SU-DHL-6 (cell line): ENCODE results near the gene MACC1.

ENCODE experiments used
- H2AFZ ChIP-seq: fragments of 200-600 bp; sonication (generic); 2 replicates; pipeline ENCODE4 v1.6.1; 2014; ENCODE audit warnings: low read depth, mild to moderate bottlenecking, moderate library complexity, mixed read lengths, antibody characterized with exemption, low read length; ENCODE audit not compliant: severe bottlenecking
- H3F3A ChIP-seq: fragments of 200-600 bp; shearing (Covaris generic); 2 replicates; pipeline ENCODE4 v1.6.0; 2016; ENCODE audit warnings: antibody characterized with exemption, mild to moderate bottlenecking; ENCODE audit not compliant: insufficient read depth
- H3K27ac ChIP-seq: fragments of 200-600 bp; sonication (generic); 2 replicates; pipeline ENCODE4 v1.5.1; 2016; ENCODE audit warnings: low read depth, mild to moderate bottlenecking, low read length, moderate library complexity, mixed read lengths
- H3K27me3 ChIP-seq: fragments of 200-600 bp; sonication (generic), shearing (Covaris generic); 2 replicates; pipeline ENCODE4 v1.6.0; 2014; ENCODE audit warnings: mild to moderate bottlenecking, low read length
- H3K36me3 ChIP-seq: fragments of 200-600 bp; sonication (generic); 2 replicates; pipeline ENCODE4 v1.6.1; 2014; ENCODE audit warnings: mild to moderate bottlenecking, low read length, mixed read lengths
- H3K4me2 ChIP-seq: fragments of 300-600, 200-600 bp; shearing (Covaris generic), sonication (generic); 2 replicates; pipeline ENCODE4 v1.6.0; 2014; ENCODE audit warnings: low read length, low read depth, mild to moderate bottlenecking; ENCODE audit not compliant: poor library complexity, severe bottlenecking
- H3K4me3 ChIP-seq: fragments of 200-600 bp; sonication (generic); 2 replicates; pipeline ENCODE4 v1.5.1; 2014; ENCODE audit warnings: antibody characterized with exemption, low read length, mild to moderate bottlenecking, mixed read lengths; ENCODE audit not compliant: insufficient read depth, poor library complexity, severe bottlenecking
- H3K79me2 ChIP-seq: fragments of 200-600 bp; sonication (generic); 2 replicates; pipeline ENCODE4 v1.6.1; 2014; ENCODE audit warnings: mild to moderate bottlenecking, low read length, moderate library complexity; ENCODE audit not compliant: insufficient read depth
- H3K9ac ChIP-seq: fragments of 200-600 bp; sonication (generic); 2 replicates; pipeline ENCODE4 v1.7.0; 2014; ENCODE audit warnings: mild to moderate bottlenecking, low read length
- H3K9me2 ChIP-seq: fragments of 200-600 bp; sonication (generic); replicated peaks from 2 replicates; pipeline ENCODE4 v1.6.1; 2014; ENCODE audit warnings: low read length; ENCODE audit not compliant: insufficient read depth
- H3K9me3 ChIP-seq: fragments of 200-600 bp; sonication (generic); 2 replicates; pipeline ENCODE4 v1.6.1; 2014; ENCODE audit warnings: low read length, mixed read lengths; ENCODE audit not compliant: insufficient read depth
- H4K20me1 ChIP-seq: fragments of 200-600 bp; sonication (generic); 2 replicates; pipeline ENCODE4 v1.6.1; 2014; ENCODE audit warnings: low read depth, mild to moderate bottlenecking, antibody characterized with exemption, low read length, moderate library complexity, mixed read lengths
- CTCF ChIP-seq: fragments of 200-600 bp; sonication (generic); IDR thresholded peaks from one replicate; pipeline ENCODE4 v1.5.1; 2017; ENCODE audit warnings: antibody characterized with exemption, mild to moderate bottlenecking, low read length, moderate library complexity; ENCODE audit not compliant: insufficient read depth, poor library complexity, severe bottlenecking
- EZH2phosphoT487 ChIP-seq: fragments of 200-600 bp; sonication (generic), shearing (Covaris generic); conservative IDR thresholded peaks from 2 replicates; pipeline ENCODE4 v1.6.1; 2018; ENCODE audit warnings: mild to moderate bottlenecking, antibody characterized with exemption, low read length, moderate library complexity, mixed read lengths

MACC1 gene

DNA sequence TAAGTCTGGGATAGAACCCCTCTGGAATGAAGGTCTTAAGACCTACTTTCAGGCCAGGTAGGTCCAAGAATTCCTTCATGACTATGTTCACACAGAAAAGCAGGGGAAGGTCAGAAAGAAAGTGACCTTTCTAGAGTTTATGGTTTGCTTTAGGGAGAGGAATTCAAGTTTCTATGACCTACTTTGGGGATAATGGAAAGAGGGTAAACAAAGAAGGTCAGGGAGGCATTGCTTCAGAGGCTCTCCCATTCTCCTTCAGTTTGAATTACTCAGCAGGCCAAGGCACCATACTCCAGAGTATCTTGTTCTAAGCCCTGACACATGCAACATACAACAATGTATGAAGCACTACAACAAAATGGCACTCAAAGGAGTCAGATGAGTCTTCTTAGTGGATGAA lies 11.5 kb upstream of the MACC1 start:
- Histone ChIP-seq H3K9me3 (no peaks in the 10 kb centered on the region), H3K36me3 (no peaks in the 10 kb centered on the region), H3K9ac (no peak overlapping the region), H3K4me2 (no peak overlapping the region), H3K79me2 (no peaks in the 10 kb centered on the region), H3K27ac (no peak overlapping the region), H4K20me1 (no peaks in the 10 kb centered on the region), H3K27me3 (no peaks in the 10 kb centered on the region), H2AFZ (no peak overlapping the region), H3F3A (no peaks in the 10 kb centered on the region), H3K4me3 (no peak overlapping the region), H3K9me2 (no peaks in the 10 kb centered on the region)
- no peak for TF ChIP-seq EZH2phosphoT487
- TF ChIP-seq CTCF, result no peak

DNA sequence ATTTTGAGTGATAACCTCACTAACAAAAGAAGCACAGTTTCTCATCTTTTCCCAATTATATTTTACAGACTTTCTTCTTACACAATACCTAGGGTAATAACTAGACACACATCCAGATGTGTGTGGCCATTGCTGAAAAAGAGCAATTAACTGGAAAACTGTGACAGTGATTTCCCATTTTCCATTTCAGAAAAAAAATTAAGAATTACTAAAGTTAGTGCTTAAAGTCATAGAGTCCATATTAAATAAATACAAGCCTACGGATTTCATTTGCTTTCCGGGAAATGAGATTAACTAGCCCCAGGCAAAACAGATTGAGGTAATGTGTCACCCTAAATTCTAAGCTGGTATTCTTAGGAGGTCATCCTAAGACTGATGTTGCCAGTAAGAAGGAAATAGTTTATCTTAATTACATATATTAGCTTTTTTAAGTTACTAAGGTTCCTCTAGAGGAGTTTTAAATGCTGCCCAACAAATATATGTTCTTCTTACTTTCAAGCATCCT lies 10.2 kb upstream of the MACC1 start:
- Histone ChIP-seq H3K79me2 (no peaks in the 10 kb centered on the region), H3K36me3 (no peaks in the 10 kb centered on the region), H3K9me2 (no peaks in the 10 kb centered on the region), H2AFZ (no peak overlapping the region), H3K9me3 (no peaks in the 10 kb centered on the region), H4K20me1 (no peaks in the 10 kb centered on the region), H3F3A (no peaks in the 10 kb centered on the region), H3K27ac (no peak overlapping the region), H3K4me3 (no peak overlapping the region), H3K9ac (no peak overlapping the region), H3K4me2 (no peak overlapping the region), H3K27me3 (no peaks in the 10 kb centered on the region)
- TF ChIP-seq EZH2phosphoT487 (no peak), CTCF (no peak)

DNA sequence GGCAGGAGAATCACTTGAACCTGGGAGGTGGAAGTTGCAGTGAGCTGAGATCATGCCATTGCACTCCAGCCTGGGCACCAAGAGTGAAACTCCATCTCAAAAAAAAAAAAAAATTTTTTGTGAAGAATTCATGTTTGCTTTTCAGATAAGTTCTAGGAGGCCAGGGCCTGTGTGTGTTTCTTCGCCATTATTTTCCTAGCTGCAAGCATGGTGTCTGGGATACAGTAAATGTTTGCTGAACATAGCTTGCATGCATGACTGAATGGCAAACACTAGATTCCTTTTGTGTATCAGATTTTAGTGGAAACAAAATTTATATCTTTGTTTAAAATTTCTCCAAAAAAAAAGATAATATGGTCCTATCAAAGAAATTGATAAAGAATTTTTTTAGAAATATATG lies 9.7 kb upstream of the MACC1 start:
- no peaks in the 10 kb centered on the region for H3K27me3 ChIP-seq
- no peak overlapping the region for H3K9ac ChIP-seq
- H3K36me3 ChIP-seq, result no peaks in the 10 kb centered on the region
- no peak overlapping the region for H3K4me3 ChIP-seq
- no peak for TF ChIP-seq EZH2phosphoT487
- no peak for TF ChIP-seq CTCF
- no peaks in the 10 kb centered on the region for H3K79me2 ChIP-seq
- H3K4me2 ChIP-seq, result no peak overlapping the region
- H2AFZ ChIP-seq, result no peak overlapping the region
- no peaks in the 10 kb centered on the region for H3F3A ChIP-seq
- no peaks in the 10 kb centered on the region for H3K9me2 ChIP-seq
- no peaks in the 10 kb centered on the region for H3K9me3 ChIP-seq
- no peaks in the 10 kb centered on the region for H4K20me1 ChIP-seq
- H3K27ac ChIP-seq, result no peak overlapping the region

DNA sequence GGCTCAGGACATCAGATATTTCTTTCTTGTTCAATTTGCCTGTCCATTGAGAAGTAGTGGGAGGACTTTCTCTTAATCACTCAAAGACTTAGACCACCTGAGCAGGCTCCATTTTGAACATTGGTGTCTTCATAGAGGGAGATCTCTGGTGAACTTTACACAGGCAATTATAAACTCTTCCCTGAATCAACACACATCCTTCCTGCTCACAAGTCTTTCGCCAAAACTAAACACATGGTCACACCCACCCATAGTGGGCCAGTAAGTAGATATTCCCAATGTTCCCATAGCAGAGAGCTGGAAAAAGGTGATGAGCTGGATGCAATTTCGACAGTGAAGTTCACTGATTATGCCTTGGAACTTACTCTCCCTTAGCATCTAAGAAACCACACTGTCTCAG lies 8.2 kb upstream of the MACC1 start:
- no peak overlapping the region for H3K4me3 ChIP-seq
- H3K4me2 ChIP-seq, result no peak overlapping the region
- H2AFZ ChIP-seq, result no peak overlapping the region
- no peaks in the 10 kb centered on the region for H3K9me3 ChIP-seq
- H3F3A ChIP-seq, result peaks cover 9% of the 10 kb centered on the region
- no peak overlapping the region for H3K27ac ChIP-seq
- no peaks in the 10 kb centered on the region for H3K27me3 ChIP-seq
- H3K36me3 ChIP-seq, result no peaks in the 10 kb centered on the region
- H3K9ac ChIP-seq, result no peak overlapping the region
- no peaks in the 10 kb centered on the region for H3K79me2 ChIP-seq
- H4K20me1 ChIP-seq, result no peaks in the 10 kb centered on the region
- H3K9me2 ChIP-seq, result no peaks in the 10 kb centered on the region
- TF ChIP-seq EZH2phosphoT487 (no peak), CTCF (no peak)
